ENCODE measurements around the gene GAB3.

DNA sequence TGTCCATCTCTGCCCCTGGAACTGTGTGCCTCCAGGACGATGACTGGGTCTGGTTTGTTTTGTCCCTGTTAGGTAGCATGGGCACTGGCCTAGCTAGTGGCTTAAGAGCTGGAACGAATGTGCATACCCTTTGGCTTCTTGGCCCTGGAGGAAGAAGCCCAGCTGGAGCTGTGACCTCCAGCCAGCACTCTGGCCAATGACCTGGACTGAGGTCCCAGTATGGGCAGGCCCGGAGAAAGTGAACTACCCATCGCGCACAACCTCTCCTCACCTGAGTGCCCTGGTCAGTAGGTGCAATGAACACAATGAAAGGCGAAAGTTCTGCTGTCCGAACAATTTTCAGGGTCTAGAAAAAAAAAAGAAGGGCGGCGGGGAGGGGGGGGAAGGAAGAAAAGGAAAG is 30.1 kb upstream of the GAB3 start:
- no peak for TF ChIP-seq POLR2A (IDR thresholded peaks at IDR 0.05)
- TF ChIP-seq POLR2AphosphoS5 (IDR thresholded peaks at IDR 0.05), result no peak
- no peak for TF ChIP-seq EP300 (IDR thresholded peaks at IDR 0.05)
- no peak for TF ChIP-seq CTCF (IDR thresholded peaks at IDR 0.05)

All from stomach (tissue), 4 donors.